ENCODE measurements around the gene LRRIQ1. TPM values are rescaled to one million over a fixed set of nuclear protein-coding genes. Genes with fewer than 3 reads are reported as not detected.

LRRIQ1 gene
- total and polyA plus RNA-seq, 2 of the 4 experiments (the other 2 are of a cell fraction): under 0.01 to 0.05 TPM

GRCh38 chr12:85152311-85152729 is 116.2 kb downstream of the LRRIQ1 start:
- no peaks in the 10 kb centered on the region for H3K9me3 ChIP-seq (ENCODE audit: control insufficient read depth, insufficient read depth, low read length)
- no peak overlapping the region for H4K91ac ChIP-seq (ENCODE audit: insufficient read depth, low read depth, low read length)
- dilution Hi-C loops (cut with HindIII; ENCODE audit: low sequenced_read_pairs, unreplicated experiment): no loop called here
- in situ Hi-C loops (cut with MboI; ENCODE audit: low sequenced_read_pairs): no loop called here
- H3K36me3 ChIP-seq (ENCODE audit: control insufficient read depth, insufficient read depth, low read length): no peaks in the 10 kb centered on the region
- H2BK20ac ChIP-seq (ENCODE audit: low read depth, low read length): no peak overlapping the region
- no peaks in the 10 kb centered on the region for H3K4me1 ChIP-seq (ENCODE audit: control insufficient read depth, insufficient read depth, low read length)
- H2AFZ ChIP-seq (replicated peaks; ENCODE audit: low read length, poor library complexity): no peak overlapping the region
- no peaks in the 10 kb centered on the region for H4K20me1 ChIP-seq (ENCODE audit: insufficient read depth, low read length)
- ATAC-seq (ENCODE audit: low read depth) (no peak), DNase-seq (no peak)
- H2AK9ac ChIP-seq (replicated peaks; ENCODE audit: low read depth, low read length, poor library complexity): no peak overlapping the region
- no peak overlapping the region for H3K4ac ChIP-seq (ENCODE audit: low read depth, low read length)
- no peak overlapping the region for H3K18ac ChIP-seq (ENCODE audit: low read depth, low read length)
- no peak overlapping the region for H3K27ac ChIP-seq (ENCODE audit: insufficient read depth, low read length)
- H3K14ac ChIP-seq (replicated peaks; ENCODE audit: low read depth, low read length): no peak overlapping the region
- intact Hi-C loops (cut with micrococcal nuclease): no loop called here
- BruUV-seq (replicated peaks): no TSS peak
- no peak overlapping the region for H3K9ac ChIP-seq (ENCODE audit: low read depth, low read length)
- no peaks in the 10 kb centered on the region for H3K79me1 ChIP-seq (ENCODE audit: low read depth in 1 of 2, low read length in 2 of 2)
- TF ChIP-seq FOS (IDR thresholded peaks at IDR 0.05; ENCODE audit: low read depth, low read length) (no peak), SMC3 (IDR thresholded peaks at IDR 0.05; ENCODE audit: low read depth, low read length) (no peak), MAFK (IDR thresholded peaks at IDR 0.05; ENCODE audit: low read depth, low read length) (no peak), NFE2L2 (IDR thresholded peaks at IDR 0.05; ENCODE audit: low read depth, low read length) (no peak), POLR2A (IDR thresholded peaks at IDR 0.05; ENCODE audit: low read depth, low read length) (no peak), RCOR1 (IDR thresholded peaks at IDR 0.05; ENCODE audit: insufficient replicate concordance, low read length) (no peak), USF2 (IDR thresholded peaks at IDR 0.05; ENCODE audit: low read depth, low read length) (no peak), CTCF (conservative IDR thresholded peaks at IDR 0.05; ENCODE audit: low read depth, low read length) (no peak), RAD21 (IDR thresholded peaks at IDR 0.05; ENCODE audit: low read length) (no peak), CHD1 (IDR thresholded peaks at IDR 0.05; ENCODE audit: low read depth, low read length) (no peak), RFX5 (IDR thresholded peaks at IDR 0.05; ENCODE audit: low read depth, low read length) (no peak), MAZ (IDR thresholded peaks at IDR 0.05; ENCODE audit: borderline replicate concordance, low read depth, low read length) (no peak), BHLHE40 (IDR thresholded peaks at IDR 0.05; ENCODE audit: low read depth, low read length) (no peak), MXI1 (IDR thresholded peaks at IDR 0.05; ENCODE audit: borderline replicate concordance, low read depth, low read length) (no peak), CEBPB (IDR thresholded peaks at IDR 0.05; ENCODE audit: low read depth, low read length) (no peak)
- TF ChIP-seq, protein P1, sequence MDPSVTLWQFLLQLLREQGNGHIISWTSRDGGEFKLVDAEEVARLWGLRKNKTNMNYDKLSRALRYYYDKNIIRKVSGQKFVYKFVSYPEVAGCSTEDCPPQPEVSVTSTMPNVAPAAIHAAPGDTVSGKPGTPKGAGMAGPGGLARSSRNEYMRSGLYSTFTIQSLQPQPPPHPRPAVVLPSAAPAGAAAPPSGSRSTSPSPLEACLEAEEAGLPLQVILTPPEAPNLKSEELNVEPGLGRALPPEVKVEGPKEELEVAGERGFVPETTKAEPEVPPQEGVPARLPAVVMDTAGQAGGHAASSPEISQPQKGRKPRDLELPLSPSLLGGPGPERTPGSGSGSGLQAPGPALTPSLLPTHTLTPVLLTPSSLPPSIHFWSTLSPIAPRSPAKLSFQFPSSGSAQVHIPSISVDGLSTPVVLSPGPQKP (IDR thresholded peaks at IDR 0.05; ENCODE audit: borderline replicate concordance, low read depth, low read length): no peak
- no peak overlapping the region for H3K56ac ChIP-seq (ENCODE audit: extremely low read depth, insufficient read depth, low read length)
- POLR2A ChIA-PET (ENCODE audit: unreplicated experiment): no interaction called here
- no peak overlapping the region for H3K4me3 ChIP-seq (ENCODE audit: insufficient read depth, low read depth, low read length)
- H4K8ac ChIP-seq (ENCODE audit: low read depth in 2 of 2, low read length in 2 of 2): no peak overlapping the region
- H2BK15ac ChIP-seq (ENCODE audit: low read depth, low read length): no peak overlapping the region
- no peaks in the 10 kb centered on the region for H3K9me1 ChIP-seq (ENCODE audit: insufficient read depth, low read length)
- H3K4me2 ChIP-seq (ENCODE audit: low read depth, low read length): no peak overlapping the region
- CTCF ChIA-PET: no interaction called here
- H2AK5ac ChIP-seq (ENCODE audit: low read depth, low read length): no peak overlapping the region
- H3K23ac ChIP-seq (ENCODE audit: low read depth, low read length): no peak overlapping the region
- no peak overlapping the region for H2BK120ac ChIP-seq (ENCODE audit: low read depth, low read length)
- no peaks in the 10 kb centered on the region for H3K27me3 ChIP-seq (ENCODE audit: control insufficient read depth, insufficient read depth, low read length)
- H4K5ac ChIP-seq (ENCODE audit: low read depth, low read length): no peak overlapping the region
- no CpG with 5 or more reads among the region's 2 CpGs for WGBS, 2 experiments (ENCODE audit: extremely low coverage in 2 of 2, insufficient read length in 1 of 2)
- no peak overlapping the region for H2BK5ac ChIP-seq (ENCODE audit: low read depth, low read length, poor library complexity, severe bottlenecking)
